ENCODE data around the gene CTNND2.

DNA sequence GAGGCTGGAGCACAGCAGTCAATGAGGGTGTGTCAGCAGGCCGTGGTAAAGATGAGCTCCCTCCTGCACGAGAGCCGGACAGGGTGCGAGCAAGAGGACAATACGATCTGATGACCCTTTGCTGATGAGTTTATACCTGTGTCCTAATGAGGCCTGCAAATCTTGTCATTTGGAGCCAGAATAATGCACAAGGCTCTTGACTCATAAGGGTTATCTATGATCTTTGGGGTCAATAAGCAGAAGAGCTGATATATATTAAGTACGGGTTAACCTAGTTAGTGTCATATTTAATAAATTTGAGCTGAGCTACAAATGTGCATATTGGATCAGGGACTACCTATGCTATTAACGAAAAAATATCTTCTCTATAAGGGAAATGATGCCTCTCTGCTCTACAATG is 46.9 kb downstream of the CTNND2 start:
- TF ChIP-seq YY1 (IDR thresholded peaks at IDR 0.05) (no peak), CTCF (IDR thresholded peaks at IDR 0.05; ENCODE audit: low read depth, low read length, missing input control) (no peak), FOXA1 (IDR thresholded peaks at IDR 0.05) (no peak), REST (IDR thresholded peaks at IDR 0.05) (no peak)
